ENCODE measurements around the gene ADAT1. TPM values are rescaled to one million over a fixed set of nuclear protein-coding genes. Genes with fewer than 3 reads are reported as not detected.

ADAT1 gene
- total and polyA plus RNA-seq, 2 of the 13 experiments (the other 11 are each of a cell fraction or from before 2014, with no cell fraction given), result 18.4 to 40.8 TPM

GRCh38 chr16:75635036-75635435, 12.0 kb upstream of the ADAT1 start:
- in situ Hi-C loops (cut with HindIII; ENCODE audit: extremely low pct_ligation_motif_present, low pct_unique_long_range_greater_than_20kb) (no loop called here), intact Hi-C loops (cut with micrococcal nuclease; ENCODE audit: unreplicated experiment) (no loop called here)
- ATAC-seq, result no peak
- H3K79me2 ChIP-seq (ENCODE audit: insufficient read depth, low read length), result no peaks in the 10 kb centered on the region
- H3K27ac ChIP-seq (ENCODE audit: extremely low read length, insufficient read depth, low read length), result no peak overlapping the region
- H3K36me3 ChIP-seq (replicated peaks in 1 of 2; ENCODE audit: control insufficient read depth in 1 of 2, insufficient read depth in 2 of 2, low read length in 2 of 2), result peaks cover 42 to 86% of the 10 kb centered on the region in 2 experiments
- H3K4me1 ChIP-seq (ENCODE audit: insufficient read depth, low read length), result peaks cover 10% of the 10 kb centered on the region; the same call in 1 of the 2 replicates
- H2AFZ ChIP-seq (ENCODE audit: low read length), result no peak overlapping the region
- BruUV-seq (replicated peaks), result no TSS peak
- peak; percentile 4 for FAIRE-seq
- H3K9me3 ChIP-seq (ENCODE audit: low read length), result no peaks in the 10 kb centered on the region
- no peak overlapping the region for H3K4me3 ChIP-seq (replicated peaks in 1 of 3; ENCODE audit: insufficient read depth in 1 of 3, low read depth in 2 of 3, low read length in 3 of 3)
- H3K4me2 ChIP-seq (ENCODE audit: low read depth, low read length), result no peak overlapping the region
- no peak for DNase-seq (ENCODE audit: low spot score)
- H3K9ac ChIP-seq (ENCODE audit: insufficient read depth, low read depth, low read length), result no peak overlapping the region
- H4K20me1 ChIP-seq (ENCODE audit: insufficient read depth, low read length), result no peaks in the 10 kb centered on the region
- TF ChIP-seq TBP (CRISPR knock-in tag; IDR thresholded peaks at IDR 0.05) (no peak), ZNF329 (CRISPR knock-in tag; IDR thresholded peaks at IDR 0.05; ENCODE audit: low read depth) (no peak), BATF2 (CRISPR knock-in tag; IDR thresholded peaks at IDR 0.05) (no peak), KDM6A (CRISPR knock-in tag; IDR thresholded peaks at IDR 0.05; ENCODE audit: low read depth) (no peak), ZNF569 (CRISPR knock-in tag; IDR thresholded peaks at IDR 0.05; ENCODE audit: borderline replicate concordance) (no peak), ZNF207 (IDR thresholded peaks at IDR 0.05; ENCODE audit: borderline replicate concordance) (no peak), IRF2 (CRISPR knock-in tag; IDR thresholded peaks at IDR 0.05) (no peak), STAT5B (CRISPR knock-in tag; IDR thresholded peaks at IDR 0.05) (no peak), ZNF652 (CRISPR knock-in tag; IDR thresholded peaks at IDR 0.05; ENCODE audit: borderline replicate concordance, low read depth) (no peak), GMEB1 (CRISPR knock-in tag; IDR thresholded peaks at IDR 0.05; ENCODE audit: borderline replicate concordance) (no peak), ZNF556 (CRISPR knock-in tag; IDR thresholded peaks at IDR 0.05; ENCODE audit: borderline replicate concordance) (no peak), RELA (CRISPR knock-in tag; IDR thresholded peaks at IDR 0.05) (no peak), MZF1 (CRISPR knock-in tag; IDR thresholded peaks at IDR 0.05; ENCODE audit: borderline replicate concordance) (no peak), SAFB2 (CRISPR knock-in tag; IDR thresholded peaks at IDR 0.05; ENCODE audit: borderline replicate concordance, low read depth) (no peak), IRF1 (CRISPR knock-in tag; IDR thresholded peaks at IDR 0.05; ENCODE audit: low read depth) (no peak), ZNF704 (CRISPR knock-in tag; IDR thresholded peaks at IDR 0.05; ENCODE audit: borderline replicate concordance) (no peak)
- CTCF ChIA-PET (ENCODE audit: low intra/inter-chr PET ratio, low total read pairs), result no interaction called here
- POLR2A ChIA-PET, result no interaction called here
- WGBS (ENCODE audit: low lambda C conversion rate), result 78% methylated on average over 3 of the region's 3 CpGs
- H3K27me3 ChIP-seq (ENCODE audit: control insufficient read depth in 1 of 2, insufficient read depth in 2 of 2, low read length in 2 of 2), result no peaks in the 10 kb centered on the region
